Skin epidermis (tissue), 12 donors: ENCODE results near the gene SV2A.
"Not testable (repeated sequence)": the region's sequence is repeated elsewhere in the genome, so short reads cannot be mapped to it uniquely, and the experiment has no call there.

Experiments used
- H3K27ac ChIP-seq, 21 experiments: fragments of 200-600 bp; sonication (generic) in 11 of 21; one replicate each; pipeline ENCODE4 v1.5.0; 2020; ENCODE audit warnings: mild to moderate bottlenecking in 3 of 21, inconsistent platforms in 2 of 21, moderate library complexity in 2 of 21
- H3K4me3 ChIP-seq, 7 experiments: fragments of 200-600 bp; sonication (generic) in 2 of 7; one replicate each; pipeline ENCODE4 v1.5.0; 2020; ENCODE audit warnings: inconsistent platforms in 2 of 7, mild to moderate bottlenecking in 2 of 7, moderate library complexity in 1 of 7

SV2A gene

GRCh38 chr1:149860271-149860670 is 57.4 kb downstream of the SV2A start:
- not testable (repeated sequence) for H3K4me3 ChIP-seq, H3K27ac ChIP-seq
